DMS153 (cell line): ENCODE measurements around the gene TPRN.
A peak's percentile ranks its signal among the peaks of the same experiment; 100 is the strongest.

Experiments
- DNase-seq: peaks from one replicate; lab custom pipeline; 2025; lab: John Stamatoyannopoulos, UW

The TPRN gene

GRCh38 chr9:137206602-137207001 is 6.1 kb upstream of the TPRN start:
- no peak for DNase-seq

GRCh38 chr9:137205126-137206069 is 4.9 kb upstream of the TPRN start, which contains the start of the genes NDOR1 and TMEM203:
Gene NDOR1, plus strand, starts transcription at chr9:137205700. Its CDS starts 78 bp downstream, at chr9:137205778.
Gene TMEM203, minus strand, starts transcription at chr9:137205648. Its CDS starts 234 bp downstream, at chr9:137205414.
- no peak for DNase-seq

DNA sequence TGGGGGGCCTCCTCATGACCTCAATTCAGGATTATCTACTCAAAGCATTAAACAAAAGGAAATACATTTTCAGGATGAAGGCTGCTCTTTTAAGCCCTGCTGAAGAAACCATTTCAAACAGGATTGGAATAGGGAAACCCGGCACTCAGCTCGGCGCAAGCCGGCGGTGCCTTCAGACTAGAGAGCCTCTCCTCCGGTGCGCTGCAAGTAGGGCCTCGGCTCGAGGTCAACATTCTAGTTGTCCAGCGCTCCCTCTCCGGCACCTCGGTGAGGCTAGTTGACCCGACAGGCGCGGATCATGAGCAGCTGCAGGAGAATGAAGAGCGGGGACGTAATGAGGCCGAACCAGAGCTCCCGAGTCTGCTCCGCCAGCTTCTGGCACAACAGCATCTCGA is 4.2 kb upstream of the TPRN start:
- DNase-seq: no peak

- no peak for DNase-seq
Observed at GRCh38 chr9:137202966-137203365, 2.4 kb upstream of the TPRN start.

DNA sequence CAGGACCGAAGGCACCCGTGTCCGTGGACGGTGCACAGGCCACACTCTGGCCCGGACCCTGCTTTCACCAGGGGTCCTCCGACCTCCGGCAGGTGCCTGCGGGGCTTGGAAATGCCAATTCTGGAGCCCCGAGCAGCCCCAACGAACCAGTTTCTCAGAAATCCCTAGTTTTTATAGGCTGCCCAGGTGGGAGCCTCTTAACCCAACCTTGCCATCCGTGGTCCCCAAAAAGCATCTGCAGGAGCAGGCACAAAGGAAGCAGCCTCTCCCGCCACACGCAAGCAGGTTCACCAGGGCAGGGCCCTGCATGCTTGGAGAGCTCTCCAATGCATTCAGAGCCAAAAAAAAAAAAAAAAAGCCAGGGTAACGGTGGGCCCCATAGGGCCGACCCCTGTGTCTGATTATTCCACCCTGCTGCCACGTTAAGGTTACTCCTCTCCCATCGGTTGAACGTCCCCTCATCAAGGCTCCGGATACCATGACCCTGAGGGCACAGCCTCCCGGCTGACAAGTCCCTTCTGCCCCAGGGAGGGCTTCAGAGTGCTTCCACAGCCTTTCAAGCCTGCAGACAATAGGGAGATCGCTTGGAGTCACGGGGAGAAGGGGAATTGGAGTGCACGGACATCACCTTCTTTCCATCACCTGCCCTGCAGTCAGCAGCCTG is 796 bp upstream of the TPRN start:
- no peak for DNase-seq

DNA sequence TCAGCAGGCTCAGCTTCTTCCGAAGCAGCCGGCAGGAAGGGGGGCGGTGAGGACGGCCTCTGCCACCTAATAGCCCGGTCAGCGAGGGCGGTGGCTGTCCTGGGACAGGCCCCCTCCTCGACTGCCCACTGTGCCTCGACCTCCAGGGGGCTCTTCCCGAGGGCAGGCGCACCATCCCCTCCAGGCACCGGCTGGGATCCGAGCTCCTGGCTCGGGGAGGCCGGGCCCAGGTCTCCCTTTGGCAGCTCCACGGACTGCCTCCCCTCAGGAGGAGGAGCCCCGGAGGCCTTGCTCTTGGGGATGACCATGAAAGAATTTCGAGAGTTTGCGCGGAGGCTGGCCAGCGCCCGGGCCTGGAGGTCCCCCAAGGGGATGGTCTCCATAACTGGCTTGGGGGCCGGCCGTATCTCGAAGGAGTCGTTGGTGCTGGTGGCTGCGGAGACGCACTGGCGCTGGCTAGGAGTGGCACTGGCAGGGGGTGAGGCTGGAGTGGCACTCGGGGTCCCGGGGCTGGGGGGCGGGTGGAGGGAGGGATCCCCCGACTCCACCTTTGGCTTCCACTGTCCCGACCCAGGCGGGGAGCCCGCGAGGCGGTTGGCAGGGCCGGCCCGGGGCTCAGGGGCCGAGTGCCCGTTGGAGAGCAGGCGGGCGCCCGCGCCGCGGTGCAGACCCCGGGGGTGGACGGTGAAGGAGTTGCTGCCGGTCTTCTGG is 975 bp downstream of the TPRN start:
- DNase-seq: no peak

- no peak for DNase-seq
Observed at GRCh38 chr9:137198902-137199283, 1.6 kb downstream of the TPRN start.

- DNase-seq: no peak
Observed at GRCh38 chr9:137198051-137198901, 2.3 kb downstream of the TPRN start.

DNA sequence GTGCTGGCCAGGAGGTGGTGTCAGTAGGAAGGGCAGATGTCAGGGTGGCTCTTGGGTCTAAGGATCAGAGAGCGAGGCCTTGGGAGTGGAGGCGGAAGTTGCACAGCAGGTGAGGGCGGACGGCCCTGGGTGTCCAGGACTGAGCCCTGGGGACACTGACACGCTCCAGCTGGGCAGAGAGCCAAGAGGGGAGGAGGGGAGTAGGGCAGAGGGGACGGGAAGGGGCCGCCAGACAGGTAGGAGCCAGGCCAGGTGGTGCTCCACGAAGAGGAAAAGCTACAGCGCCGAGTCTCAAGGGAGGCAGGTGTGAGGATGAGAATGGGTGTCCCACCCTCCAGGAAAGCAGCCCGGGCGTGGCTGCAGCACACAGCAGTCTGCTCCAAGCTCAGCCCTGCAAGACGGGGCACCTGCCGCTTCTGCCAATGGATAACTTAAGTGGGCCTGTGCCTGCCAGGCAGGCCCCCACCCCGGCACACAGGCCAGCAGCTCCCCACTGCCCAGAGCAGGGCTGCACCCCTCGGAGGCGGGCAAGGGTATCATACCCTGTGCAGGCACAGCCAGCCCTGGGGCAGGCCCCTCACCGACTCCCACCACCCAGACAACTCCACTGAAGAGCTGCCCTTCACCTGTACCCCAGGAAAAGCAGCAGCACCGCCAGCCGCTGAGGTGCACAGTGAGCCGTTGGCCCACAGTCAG is 4.9 kb downstream of the TPRN start:
- peak; percentile 99 for DNase-seq

DNA sequence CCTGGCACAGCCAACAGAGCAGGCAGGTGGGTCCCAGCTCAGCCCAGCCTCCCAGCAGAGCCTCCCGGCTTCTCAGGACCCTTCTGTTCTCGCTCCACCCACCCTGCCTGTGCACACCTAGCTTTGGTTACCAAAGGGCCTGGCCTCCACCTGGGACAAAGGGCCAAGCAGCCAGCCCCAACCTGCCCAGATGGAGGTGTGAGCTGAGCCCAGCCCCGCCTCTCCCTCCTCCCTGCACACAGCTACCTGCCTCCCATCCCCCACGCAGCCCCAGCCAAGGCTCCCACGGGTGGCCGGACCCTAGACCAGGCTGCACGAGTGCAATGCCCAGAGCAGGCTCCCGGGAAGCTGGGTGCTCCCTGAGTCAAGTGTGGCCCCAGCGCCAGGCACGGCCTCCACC is 5.6 kb downstream of the TPRN start:
- peak; percentile 86 for DNase-seq

GRCh38 chr9:137194388-137194787 is 6.2 kb downstream of the TPRN start:
- DNase-seq: no peak

GRCh38 chr9:137193771-137194170 is 6.8 kb downstream of the TPRN start:
- DNase-seq: no peak

GRCh38 chr9:137192859-137193258 is 7.7 kb downstream of the TPRN start:
- no peak for DNase-seq

DNA sequence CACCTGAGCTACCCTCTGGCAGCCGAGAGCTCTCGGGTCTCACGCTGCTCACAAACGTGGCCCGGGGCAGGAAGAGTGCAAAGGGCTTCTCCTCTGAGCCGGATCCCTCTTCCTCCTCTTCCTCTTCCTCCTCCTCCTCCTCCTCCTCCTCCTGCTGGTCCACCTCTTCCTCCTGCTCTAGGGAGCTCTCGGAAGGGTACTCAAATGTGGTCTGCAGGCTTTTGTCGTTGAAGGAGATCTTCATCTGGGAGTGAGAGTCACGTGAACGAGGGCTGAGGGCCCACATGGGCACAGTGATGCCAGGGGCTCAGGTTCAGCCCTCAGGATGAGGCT is 8.1 kb downstream of the TPRN start:
- no peak for DNase-seq

GRCh38 chr9:137191691-137192447 is 8.7 kb downstream of the TPRN start:
- DNase-seq: no peak

DNA sequence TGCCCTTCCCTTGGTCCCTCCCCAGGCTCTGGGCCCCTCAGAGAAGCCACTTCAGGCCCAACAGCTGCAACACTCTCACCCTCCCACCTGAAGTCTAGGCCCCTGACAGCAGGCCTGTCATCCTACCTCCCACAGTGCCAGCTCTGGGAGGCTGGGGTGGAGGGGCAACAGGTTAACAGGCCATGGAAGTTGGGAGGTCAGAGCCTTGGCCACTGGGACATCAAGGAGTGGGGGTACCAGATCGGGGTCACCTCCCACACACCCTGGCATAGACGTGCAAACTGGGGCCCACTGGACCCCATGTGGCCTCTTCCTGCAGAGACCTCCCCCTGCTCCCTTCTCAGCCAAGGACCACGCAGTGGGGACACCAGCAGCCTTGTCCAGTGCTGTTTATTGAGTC is 9.3 kb downstream of the TPRN start:
- DNase-seq: no peak

DNA sequence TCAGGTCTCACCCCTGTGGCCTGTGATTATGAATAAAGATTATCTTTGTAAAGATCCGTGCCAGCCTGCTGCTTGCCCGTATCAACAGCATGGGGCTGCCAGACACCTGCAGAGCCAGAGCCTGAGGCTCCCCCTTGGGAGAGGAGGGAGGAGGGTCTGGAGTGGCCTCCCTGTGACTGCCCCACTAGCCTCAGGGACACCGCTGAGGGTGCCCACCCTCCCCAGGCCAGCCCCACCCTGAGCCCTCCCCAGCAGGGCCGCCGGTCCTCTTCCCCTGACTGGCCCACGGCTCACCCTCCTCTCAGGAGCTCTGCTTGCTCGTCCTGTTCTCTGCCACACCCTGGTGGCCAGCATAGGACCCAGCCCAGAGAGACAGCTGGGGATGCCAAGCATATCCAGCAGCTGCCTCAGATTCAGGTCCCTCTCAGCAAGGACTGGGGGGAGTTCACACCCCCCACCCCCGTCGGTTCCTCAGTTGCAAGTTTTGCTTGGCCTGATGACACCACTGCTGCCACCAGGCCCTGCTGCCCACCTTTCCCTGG is 10.2 kb downstream of the TPRN start:
- no peak for DNase-seq

GRCh38 chr9:137189297-137190295 is 10.9 kb downstream of the TPRN start:
- no peak for DNase-seq
